ENCODE measurements around the gene MYBPC1. TPM values are rescaled to one million over a fixed set of nuclear protein-coding genes. Genes with fewer than 3 reads are reported as not detected.

Gene MYBPC1
- total RNA-seq, 1 experiment from 2014 or later: not detected

- H3K27me3 Mint-ChIP-seq (ENCODE audit: low read depth): no peaks in the 10 kb centered on the region
- H2BK12ac ChIP-seq (ENCODE audit: insufficient read length, low read depth, low read length): no peak overlapping the region
- no peak overlapping the region for H2AK5ac ChIP-seq (ENCODE audit: insufficient read length, low read length)
- no peak overlapping the region for H2BK5ac ChIP-seq (ENCODE audit: insufficient read length, low read length)
- no peak overlapping the region for H3K27ac ChIP-seq (ENCODE audit: insufficient read length, low read depth, low read length)
- no peak overlapping the region for H3K18ac ChIP-seq (ENCODE audit: insufficient read length, low read depth, low read length)
- H3K27ac Mint-ChIP-seq: no peak overlapping the region
- H3K4me1 Mint-ChIP-seq: peaks cover 6 to 7% of the 10 kb centered on the region in 2 experiments; a peak in 3 of 4 replicates
- no peak overlapping the region for H3T11ph ChIP-seq (ENCODE audit: low read length)
- no peaks in the 10 kb centered on the region for H3K27me3 ChIP-seq (ENCODE audit: insufficient read depth, low read length)
- no peak for TF ChIP-seq CTCF (conservative IDR thresholded peaks at IDR 0.05)
- no peak for DNase-seq
- no peak overlapping the region for H3K4me3 Mint-ChIP-seq
- no peak overlapping the region for H3K23ac ChIP-seq (ENCODE audit: insufficient read length, low read depth, low read length)
- H3K79me2 ChIP-seq (ENCODE audit: insufficient read depth, low read length): no peaks in the 10 kb centered on the region
- no peak overlapping the region for H2BK15ac ChIP-seq (ENCODE audit: low read depth, low read length)
- no peak overlapping the region for H4K91ac ChIP-seq (ENCODE audit: insufficient read length, low read depth, low read length)
- no peaks in the 10 kb centered on the region for H3K9me3 Mint-ChIP-seq
- H2BK20ac ChIP-seq (ENCODE audit: low read depth, low read length, poor library complexity, severe bottlenecking): no peak overlapping the region
- H2BK120ac ChIP-seq (ENCODE audit: low read depth, low read length, poor library complexity, severe bottlenecking): no peak overlapping the region
- H3K14ac ChIP-seq (ENCODE audit: insufficient read depth, low read length): no peak overlapping the region
- no peak overlapping the region for H4K8ac ChIP-seq (replicated peaks; ENCODE audit: insufficient read length, low read depth, low read length)
- WGBS (ENCODE audit: extremely low coverage, insufficient read length, low lambda C conversion rate): no CpG with 5 or more reads among the region's 7 CpGs
- H3K79me1 ChIP-seq (ENCODE audit: insufficient read depth, low read depth, low read length, poor library complexity, severe bottlenecking): no peaks in the 10 kb centered on the region
- no peaks in the 10 kb centered on the region for H3K36me3 Mint-ChIP-seq (ENCODE audit: insufficient read depth in 1 of 3, low read depth in 3 of 3)
- H3K4me1 ChIP-seq (ENCODE audit: insufficient read depth, low read length): 0 out of 2 replicates have a peak, but pooled peaks cover 4% of the 10 kb centered on the region
- no peak overlapping the region for H3K56ac ChIP-seq (ENCODE audit: insufficient read length, low read depth, low read length)
- no peaks in the 10 kb centered on the region for H4K20me1 ChIP-seq (ENCODE audit: control insufficient read depth, insufficient read depth, insufficient read length)
- H2AFZ ChIP-seq (ENCODE audit: low read length): no peak overlapping the region
- no peak overlapping the region for H3K4me2 ChIP-seq (ENCODE audit: insufficient read depth, insufficient read length, low read length)
- no peaks in the 10 kb centered on the region for H3K9me3 ChIP-seq (ENCODE audit: control insufficient read depth, low read depth, low read length)
- H3K9ac ChIP-seq (ENCODE audit: extremely low read depth, insufficient read length, low read length): no peak overlapping the region
- no peak overlapping the region for H3K4ac ChIP-seq (ENCODE audit: low read depth, low read length)
- no peak overlapping the region for H4K5ac ChIP-seq (ENCODE audit: insufficient read length, low read depth, low read length)
- no peaks in the 10 kb centered on the region for H3K23me2 ChIP-seq (ENCODE audit: insufficient read length, low read depth, low read length, poor library complexity, severe bottlenecking)
These were observed 17.6 kb downstream of the MYBPC1 start for GRCh38 chr12:101612160-101612916.
